HG03097 (cell line): ENCODE data around the gene GNAI3.

Source experiments
- ATAC-seq: cut with Tn5 transposase; IDR thresholded peaks from one replicate; pipeline ENCODE4 v1.9.1; 2021; ENCODE audit not compliant: unreplicated experiment, low FRiP score

The GNAI3 gene

DNA sequence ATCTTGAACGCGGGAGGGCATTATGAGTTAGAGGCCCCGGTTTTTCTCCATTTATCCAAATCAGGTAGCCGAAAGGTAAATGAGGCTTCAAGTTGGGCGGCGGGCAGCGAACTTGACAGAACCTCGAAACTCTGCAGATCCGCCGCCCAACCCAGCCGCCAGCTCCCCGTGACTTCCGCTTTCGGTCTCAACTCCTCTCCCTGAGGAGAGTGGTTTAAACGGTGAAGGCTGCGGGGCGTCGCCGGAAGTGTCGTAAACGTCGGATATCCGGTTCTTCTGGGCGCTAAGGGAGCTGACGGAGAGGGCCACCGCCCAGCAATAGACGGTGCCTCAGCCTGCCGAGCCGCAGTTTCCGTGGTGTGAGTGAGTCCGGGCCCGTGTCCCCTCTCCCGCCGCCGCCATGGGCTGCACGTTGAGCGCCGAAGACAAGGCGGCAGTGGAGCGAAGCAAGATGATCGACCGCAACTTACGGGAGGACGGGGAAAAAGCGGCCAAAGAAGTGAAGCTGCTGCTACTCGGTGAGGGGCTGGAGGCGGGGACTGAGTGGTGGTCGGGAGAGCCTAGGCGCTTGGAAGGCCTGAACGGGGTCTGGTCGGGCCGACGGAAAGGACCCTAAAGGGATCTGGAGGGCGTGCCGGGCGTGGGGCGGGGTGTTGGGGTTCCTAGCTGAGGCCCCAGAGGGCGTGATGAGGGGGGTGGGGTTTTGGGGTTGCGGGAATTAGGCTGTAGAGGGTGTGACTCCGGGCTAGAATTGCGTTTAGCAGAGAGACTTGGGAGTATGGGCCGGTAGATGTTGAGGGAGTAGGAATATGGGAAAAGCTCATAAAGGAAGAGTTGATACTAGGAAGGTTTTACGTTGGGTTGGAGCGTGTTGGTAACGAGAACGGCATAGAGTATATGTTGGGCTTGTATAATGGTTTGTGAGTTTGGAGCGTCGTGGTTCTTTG lies at the start of gene GNAI3:
Gene GNAI3 (plus strand): TSS at position 295 of the 947 bp plus-strand sequence. CDS start 106 bp downstream, at position 401.
- ATAC-seq: peak; percentile 92

DNA sequence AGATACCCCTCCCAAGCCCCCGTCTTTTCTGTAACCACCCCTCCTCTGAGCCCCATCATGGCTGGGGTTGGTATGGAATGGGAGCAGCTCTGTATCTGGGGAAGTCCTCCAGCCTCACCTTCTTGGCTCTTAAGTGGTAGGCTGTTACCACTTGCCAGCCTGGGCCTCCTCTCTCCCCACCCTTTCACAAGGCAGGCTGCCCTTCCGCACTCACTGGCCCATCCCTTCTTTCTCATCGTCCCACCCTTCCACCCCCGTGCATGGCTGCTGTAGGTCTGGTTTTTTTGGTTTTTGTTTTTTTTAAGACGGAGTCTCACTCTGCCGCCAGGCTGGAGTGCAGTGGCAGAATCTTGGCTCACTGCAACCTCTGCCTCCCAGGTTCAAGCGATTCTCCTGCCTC lies 49.3 kb upstream of the GNAI3 start:
- ATAC-seq: no peak

DNA sequence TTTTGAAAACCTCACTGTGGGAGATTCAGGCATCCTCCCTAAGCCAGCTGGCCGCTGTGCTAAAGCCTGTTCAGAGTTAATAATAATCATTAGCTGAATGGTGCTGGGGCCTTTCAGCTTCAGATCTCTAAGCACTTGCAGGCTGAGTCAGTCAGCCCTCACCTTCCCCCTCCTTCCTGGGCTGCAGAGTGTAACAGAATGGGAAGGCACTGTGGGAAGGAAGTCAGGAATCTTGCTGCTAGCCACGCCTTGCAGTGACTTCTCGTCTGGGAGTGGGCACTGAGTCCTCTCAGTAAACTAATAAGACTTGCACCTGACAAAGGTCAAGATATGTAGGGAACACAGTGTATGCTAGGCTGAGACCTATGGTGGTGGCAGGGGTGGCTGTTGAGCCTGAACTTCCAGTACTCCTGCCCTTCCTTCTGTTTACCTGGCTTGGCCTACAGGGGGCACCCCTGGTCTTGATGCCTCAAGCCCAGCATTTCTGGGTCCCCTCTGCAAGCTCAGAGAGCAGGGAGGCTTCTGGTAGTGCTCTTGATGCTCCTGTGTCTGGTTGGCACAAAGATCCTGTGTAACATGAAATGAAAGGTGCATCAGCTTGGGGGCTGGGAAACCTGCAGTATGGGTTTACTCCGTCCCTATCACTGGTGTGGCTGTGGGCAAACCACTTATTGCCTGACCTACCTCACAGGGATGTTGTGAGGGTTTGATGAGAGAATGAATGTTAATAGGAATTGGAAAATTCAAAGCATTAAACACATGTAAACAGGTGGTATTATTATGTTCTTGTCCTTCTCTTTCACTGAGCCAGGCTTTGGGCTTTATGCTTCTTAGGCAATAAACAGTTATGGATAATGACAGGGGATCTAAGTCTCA lies 48.5 kb upstream of the GNAI3 start:
- ATAC-seq: no peak

DNA sequence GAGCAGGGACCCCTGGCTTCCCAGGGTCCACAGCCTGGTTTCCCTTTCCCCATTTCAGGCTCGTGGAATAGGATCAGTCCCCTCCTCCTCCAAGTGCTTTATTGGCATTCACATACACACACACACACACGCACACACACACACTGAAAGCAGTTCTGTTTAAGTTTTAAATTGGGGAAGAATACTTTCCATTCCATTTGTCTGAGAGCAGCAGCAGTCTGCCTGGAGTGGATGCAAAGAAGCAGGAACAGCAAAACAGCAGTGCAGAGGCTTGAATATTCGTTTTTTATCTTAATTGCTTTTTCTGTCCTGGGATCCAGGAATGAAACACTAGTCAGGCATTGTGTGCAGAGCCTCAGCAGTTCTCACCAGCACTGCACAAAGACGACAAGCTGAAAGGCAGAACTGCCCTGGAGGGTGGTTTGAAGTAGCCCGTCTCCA lies 47.5 kb upstream of the GNAI3 start:
- no peak for ATAC-seq

DNA sequence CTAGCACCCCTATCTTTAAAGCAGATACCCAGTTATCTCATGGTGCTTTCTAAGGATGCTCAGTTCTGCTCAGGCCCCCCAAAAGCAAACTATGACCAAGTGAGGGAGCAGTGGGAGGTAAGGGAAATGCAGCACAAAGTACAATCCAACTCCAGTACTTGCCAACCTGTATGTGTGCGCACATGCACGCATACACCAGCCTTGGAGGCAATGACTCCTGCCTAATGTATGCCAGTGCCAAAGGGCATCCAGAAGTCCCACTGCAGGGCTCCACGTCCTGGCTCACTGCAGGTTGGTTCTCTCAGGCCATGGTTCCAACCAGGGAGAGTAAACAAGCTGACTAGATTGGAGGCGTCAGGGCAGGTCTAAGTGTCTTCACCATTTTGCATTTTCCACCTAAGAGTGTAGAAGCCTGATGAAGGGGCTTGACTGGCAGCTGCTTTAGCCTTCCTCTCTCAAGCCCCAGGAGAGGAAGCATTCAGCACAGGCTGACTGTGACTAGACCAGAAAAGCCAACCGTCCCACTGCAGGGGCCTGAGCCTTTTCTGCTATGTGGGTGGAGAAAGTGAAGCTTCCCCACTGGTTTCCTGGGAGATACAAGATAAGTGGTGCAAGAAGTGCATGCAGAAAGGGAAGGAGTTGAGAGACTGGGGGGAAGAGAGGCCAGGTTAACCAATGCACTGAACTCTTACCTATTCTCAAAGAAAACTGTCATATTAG lies 46.6 kb upstream of the GNAI3 start:
- no peak for ATAC-seq

DNA sequence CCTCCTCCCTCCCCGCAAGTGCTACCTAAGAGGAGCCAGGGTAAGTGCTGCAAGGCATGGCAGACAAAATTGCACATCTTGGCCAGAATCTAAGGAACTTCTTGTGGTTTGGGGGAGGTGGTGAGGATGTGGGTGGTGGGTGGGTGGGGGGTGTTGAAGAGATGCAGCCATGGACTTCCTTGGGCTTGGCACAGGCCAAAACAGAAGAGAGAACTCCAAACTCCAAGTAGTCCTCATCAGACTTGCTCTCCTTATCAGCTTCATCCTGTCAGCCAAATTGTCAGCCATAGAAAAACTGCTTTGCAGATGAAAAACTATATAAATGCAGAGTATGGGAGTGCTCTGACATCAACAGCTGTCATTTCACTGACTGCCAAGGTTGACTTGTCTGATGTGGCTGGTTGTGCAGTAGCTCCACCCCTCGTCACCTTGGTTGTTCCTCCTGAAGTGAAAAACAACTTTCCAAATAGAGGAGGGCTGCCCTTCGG lies 46.0 kb upstream of the GNAI3 start:
- no peak for ATAC-seq

DNA sequence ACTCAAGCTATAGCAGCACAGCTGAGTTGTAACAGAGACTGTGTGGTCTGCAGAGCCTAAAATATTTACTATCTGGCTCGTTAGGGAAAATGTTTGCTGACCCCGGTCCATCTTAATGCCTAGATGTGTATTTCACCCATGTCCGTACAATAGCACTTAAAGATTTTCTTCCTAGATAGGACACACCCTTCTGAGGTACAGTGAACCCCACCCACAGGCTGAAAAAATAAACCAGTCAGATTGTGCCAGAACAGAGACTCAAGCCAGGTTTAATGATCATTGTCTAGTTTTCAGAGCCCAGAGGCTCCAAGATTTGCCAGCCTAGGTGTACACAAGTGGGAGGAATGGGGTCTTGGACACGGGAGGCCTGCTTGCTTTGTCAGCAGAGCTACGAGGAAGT lies 44.5 kb upstream of the GNAI3 start:
- ATAC-seq: no peak

DNA sequence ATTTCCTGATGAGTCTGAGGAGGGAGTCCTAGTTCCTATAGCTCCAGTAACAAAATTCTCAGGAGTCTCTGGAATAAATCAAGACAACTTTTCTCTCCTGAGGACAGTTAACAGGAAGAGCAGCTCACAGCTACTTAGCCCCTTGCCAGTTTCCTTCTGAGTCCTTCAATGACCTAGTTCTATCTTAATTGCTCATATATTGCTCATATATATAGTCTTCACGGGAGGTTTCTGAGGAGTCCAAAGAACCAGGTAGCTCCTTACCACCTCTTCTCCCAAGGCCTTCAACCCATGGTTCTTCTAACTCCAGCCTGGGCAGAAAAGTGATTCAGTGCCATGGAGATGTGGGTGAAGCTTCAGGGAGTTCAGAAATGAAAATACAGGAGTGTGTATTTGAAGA lies 43.4 kb upstream of the GNAI3 start:
- no peak for ATAC-seq

DNA sequence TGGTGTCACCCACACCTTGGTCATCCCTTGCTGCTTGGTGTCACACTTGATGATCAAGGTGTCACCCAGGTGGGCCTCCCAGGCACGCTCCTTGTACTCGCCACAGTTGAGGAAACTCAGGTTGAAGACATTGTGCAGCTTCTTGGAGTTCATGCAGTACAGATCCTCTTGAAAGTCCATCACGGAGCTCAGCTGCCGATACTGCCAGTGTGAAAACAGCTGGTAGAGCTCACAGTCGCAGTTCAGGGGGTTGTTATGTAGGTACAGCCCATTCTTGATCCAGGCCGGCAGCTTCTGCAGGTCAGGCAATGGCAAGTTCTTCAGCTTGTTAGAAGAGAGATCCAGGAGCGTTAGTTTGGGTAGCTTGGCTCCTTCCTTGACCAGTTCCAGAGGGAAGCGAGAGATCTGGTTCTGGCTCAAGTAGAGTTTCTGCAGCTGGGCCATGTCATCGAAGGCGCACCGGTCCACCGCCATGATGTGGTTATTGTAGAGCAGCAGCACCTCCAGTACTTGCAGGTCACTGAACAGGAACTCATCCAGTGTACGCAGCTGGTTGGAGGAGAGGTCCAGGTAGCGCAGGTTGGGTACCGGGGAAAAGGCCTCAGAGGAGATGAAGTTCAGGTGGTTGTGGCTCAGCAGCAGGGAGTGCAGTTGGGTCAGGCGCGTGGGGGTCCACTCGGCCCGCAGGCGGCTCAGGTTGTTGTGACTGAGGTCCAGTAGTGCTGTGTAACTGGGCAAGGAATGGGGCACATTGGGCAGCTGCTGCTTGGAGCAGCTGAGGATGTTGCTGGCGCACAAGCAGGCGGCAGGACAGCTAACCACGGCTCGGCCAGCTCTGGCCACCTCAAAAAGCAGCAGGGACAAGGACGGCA lies 40.2 kb upstream of the GNAI3 start:
- no peak for ATAC-seq

DNA sequence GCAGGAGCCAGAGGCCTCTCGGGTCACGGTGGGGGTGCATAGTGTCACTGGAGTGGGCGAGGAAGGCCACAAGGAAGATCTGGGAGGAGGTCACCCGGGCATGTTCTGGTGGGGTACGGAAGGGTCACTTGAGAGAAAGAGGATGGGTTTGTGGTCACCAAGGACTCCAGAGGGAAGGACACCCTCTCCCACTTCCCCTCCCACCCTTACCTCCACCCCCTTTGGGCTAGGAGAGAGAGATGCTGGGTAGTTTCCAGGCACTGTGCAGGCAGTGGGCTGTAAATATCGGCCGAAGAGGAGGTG lies 39.6 kb upstream of the GNAI3 start:
- no peak for ATAC-seq

DNA sequence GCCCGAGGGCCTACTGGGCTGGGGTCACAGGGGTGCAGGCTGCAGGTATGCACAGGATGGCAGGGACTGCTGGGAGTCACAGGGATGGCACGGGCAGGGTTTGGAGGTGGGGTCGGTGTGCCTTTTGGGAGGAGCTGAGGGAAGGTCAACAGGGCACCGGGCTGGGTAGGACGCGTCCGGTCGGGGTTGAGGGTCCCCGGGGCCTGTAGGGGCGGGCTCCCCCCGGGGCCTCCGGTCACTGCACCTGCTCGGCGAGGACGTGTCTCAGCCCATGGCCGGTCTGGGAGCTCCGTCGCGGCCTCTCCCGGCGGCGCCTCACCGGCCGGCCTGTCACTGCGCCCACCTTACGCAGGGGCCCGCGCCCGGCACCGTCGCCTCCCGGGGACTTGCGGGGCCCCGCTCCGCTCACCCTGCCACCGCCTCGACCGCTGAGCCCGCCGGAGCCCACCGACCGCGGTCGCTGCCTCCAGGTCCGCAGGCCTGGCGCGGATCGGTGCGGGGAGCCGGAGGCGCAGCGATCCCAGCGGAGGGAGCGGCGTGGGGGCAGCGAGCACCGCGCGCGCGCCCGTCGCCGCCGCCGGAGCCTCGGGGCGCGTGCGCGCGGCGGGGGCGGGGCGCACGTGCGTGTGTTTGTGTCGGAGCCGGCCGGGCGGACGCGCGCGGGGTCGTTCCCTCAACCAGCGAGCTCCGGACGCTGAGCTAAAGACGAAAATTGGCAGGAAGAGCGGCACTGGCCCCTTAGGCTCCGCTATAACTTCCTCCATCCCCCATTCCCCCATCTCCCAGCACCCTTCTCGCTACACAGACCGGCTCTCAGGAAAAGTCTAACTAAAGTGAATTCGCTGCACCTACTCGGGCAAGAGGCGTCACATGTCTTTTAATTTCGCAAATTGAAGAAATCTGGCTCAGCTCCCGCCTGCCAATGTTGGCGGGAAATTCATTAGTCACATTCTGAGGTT lies 39.0 kb upstream of the GNAI3 start, which contains the start of gene AMIGO1:
Gene AMIGO1 (minus strand): TSS at position 552 of the 959 bp plus-strand sequence. CDS start 815 bp downstream, outside the sequence.
- ATAC-seq: no peak

DNA sequence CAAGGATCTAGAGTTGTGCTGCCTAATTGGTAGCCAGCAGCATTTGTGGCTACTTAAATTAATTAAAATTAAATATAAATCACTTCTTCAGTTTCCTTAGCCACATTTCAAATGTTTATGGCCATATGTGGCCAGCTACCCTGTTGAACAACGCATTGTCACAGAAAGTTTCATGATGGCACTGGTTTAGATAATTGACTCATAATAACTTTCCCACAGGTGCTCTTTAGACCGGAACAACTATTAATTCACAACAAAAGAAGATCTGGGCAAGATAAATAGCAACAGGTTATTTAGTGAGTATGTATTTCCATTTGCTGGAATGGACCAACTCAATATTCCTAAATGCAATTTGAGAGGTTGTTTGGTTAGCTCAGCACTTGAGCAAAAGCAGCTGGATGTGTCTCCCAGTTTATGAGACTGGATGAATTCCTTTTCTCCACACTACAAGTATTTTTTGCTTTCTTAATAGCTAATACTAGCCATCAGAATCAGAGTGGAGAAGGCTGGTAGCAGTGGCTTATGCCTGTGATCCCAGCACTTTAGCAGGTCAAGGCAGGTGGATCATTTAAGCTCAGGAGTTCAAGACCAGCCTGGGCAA lies 35.2 kb upstream of the GNAI3 start:
- ATAC-seq: no peak

DNA sequence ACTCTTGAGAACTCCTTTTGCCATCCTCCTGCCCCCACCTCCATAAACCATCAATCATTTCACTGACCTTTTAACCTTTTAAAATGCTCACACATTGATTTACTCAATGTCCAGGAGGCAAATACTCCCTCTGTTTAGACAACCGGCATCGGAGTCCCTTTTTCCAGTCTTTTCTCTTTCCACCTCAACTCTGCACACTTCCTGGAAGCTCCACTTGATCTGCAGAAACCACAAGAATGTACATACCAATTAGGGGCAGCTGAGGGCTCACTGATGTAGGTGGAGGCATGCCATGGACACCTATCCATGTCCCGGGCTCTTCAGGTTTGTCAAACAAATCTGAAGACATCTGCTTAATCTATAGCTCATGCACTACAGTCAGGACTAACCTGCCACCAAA lies 33.6 kb upstream of the GNAI3 start:
- no peak for ATAC-seq

DNA sequence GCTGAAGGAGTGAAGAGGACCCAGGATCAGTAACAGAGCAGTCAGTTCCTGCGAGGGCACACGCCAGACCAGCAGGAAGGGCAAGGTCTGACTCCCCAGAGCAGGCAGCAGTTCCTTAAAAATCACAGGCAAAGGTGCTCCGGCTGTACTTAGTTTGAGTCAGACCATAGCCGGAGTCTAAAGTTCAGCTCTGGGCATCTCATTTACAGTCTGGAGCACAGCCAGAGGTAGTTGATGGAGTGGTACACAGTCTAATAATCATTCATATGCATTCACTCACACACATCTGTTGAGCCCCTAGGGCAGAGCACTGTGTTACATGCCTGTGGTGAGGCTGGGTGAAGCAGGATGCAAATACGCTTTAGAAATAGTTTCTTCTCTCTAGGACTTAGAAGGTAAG lies 31.5 kb upstream of the GNAI3 start:
- ATAC-seq: no peak

DNA sequence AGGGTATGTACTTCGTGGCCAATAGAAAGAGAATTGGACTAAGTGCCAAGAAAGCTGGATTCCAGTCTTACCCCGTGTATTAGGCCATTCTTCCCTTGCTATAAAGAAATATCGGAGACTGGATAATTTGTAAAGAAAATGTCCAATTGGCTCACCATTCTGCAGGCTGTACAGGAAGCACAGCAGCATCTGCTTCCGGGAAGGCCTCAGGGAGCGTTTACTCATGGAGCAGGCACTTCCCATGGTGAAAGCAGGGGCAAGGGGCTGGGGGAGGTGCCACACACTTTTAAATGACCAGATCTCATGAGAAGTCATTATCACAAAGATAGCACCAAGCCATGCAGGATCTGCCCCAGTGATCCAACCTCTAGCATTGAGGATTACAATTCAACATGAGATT lies 31.1 kb upstream of the GNAI3 start:
- ATAC-seq: no peak

DNA sequence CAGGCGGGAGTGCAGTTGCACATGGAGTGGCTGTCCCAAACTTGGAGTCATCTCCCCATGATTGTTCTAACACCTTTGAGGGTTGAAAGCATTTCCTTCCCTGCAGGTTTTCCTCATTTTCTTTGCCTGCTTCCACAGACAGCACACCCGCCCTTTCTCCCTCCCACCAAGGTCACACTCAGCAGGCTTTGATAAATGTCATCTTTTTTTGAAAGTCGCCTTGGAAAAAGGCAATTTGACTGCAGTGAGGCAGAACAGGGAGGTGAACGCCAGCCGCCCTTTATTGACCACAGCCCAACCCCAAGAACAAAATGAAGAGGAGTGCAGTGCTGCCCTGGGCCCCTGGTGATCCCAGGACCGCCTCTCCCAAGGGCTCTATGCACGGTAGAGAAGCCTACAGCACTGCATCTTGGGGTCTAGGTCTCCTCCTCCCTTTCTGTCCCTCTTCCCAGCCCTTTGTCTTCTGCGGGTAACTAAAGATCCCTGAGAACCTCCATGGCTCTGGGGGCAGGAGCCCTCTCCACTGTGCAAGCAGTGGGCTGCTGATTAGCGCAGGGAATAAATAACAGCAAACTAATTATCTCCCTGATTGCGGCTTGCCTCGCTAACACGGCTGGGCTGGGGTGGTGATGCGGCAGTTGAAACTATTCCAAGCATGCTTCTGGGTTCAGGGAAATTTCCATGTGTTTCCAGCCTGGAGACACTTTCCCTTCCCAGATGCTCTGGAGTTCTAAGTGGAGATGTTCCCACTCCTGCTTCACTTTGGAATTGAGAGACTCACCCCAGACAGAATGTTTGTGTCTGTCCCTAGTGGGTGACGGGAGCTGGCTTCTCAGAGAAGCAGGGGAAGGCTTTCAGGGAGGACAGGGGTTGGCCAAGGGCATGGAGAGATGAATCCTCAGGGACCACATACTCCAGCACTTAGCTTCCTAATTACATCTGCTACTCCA lies 27.1 kb upstream of the GNAI3 start:
- no peak for ATAC-seq

DNA sequence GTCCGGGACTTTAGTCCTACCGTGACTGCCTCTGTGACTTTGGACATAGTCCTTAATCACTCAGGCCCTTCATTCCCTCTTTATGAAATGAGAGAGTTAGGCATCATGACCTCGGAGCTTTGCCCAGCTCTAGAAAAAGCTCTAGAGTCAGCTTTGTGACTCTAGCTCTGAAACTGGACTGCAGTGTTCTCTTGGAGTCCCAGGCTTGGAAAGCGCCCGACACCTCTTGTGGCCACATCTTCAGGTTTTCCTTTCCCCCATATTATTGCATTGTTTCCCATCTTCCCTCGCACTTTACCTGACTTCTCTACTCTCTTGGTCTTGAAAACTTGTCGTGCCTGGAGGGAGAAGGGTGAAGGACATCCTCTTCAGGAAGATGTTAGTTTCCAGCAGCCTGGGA lies 26.4 kb upstream of the GNAI3 start:
- no peak for ATAC-seq
